GM12878 (cell line): Measurements from ENCODE around the gene RADIL. TPM values are rescaled to one million over a fixed set of nuclear protein-coding genes. Genes with fewer than 3 reads are reported as not detected.

Experiments
- ATAC-seq: fragments of 200-7000 bp; cut with Tn5 transposase; 3 replicates; pipeline ENCODE4 v1.9.1; 2020; ENCODE audit warnings: mild to moderate bottlenecking, moderate library complexity
- BruUV-seq: library from RNA; stranded (reverse); fragments of 400-500 nt; replicated peaks from 2 replicates; lab custom pipeline; 2021; lab: Mats Ljungman, UMichigan
- CTCF ChIA-PET: fragments of 300-600 bp; sonication (Branson Sonifier 250); formaldehyde crosslinking; extraction: SDS; loops from one replicate; lab custom pipeline; 2021; ENCODE audit warnings: inconsistent platforms; lab: Yijun Ruan, JAX
- POLR2A ChIA-PET: fragments of 350-600 bp; formaldehyde crosslinking; extraction: SDS; loops from one replicate; lab custom pipeline; 2021; ENCODE audit warnings: inconsistent platforms; lab: Charles Lee
- RAD21 ChIA-PET: fragments of 300-600 bp; sonication (Branson Sonifier 250); formaldehyde crosslinking; loops from one replicate; lab custom pipeline; 2023; ENCODE audit warnings: antibody characterized with exemption; ENCODE audit not compliant: unreplicated experiment; lab: Charles Lee
- SMC1A ChIA-PET: fragments of 300-600 bp; sonication (Branson Sonifier 250); formaldehyde crosslinking; loops from one replicate; lab custom pipeline; 2023; ENCODE audit not compliant: unreplicated experiment, uncharacterized antibody; lab: Charles Lee
- DNase-seq: peaks from one replicate; pipeline ENCODE4 v3.0.0-alpha.2; 2011; ENCODE audit warnings: low read depth, low spot score
- FAIRE-seq: peaks from 3 replicates; lab custom pipeline; 2011; peaks lifted over from hg19 to GRCh38; lab: Jason Lieb, UNC
- H2AFZ ChIP-seq: 2 replicates; pipeline ENCODE4 v1.6.0; 2011; ENCODE audit warnings: low read depth, low read length, control low read depth; ENCODE audit not compliant: control insufficient read depth
- H3K27ac ChIP-seq: 2 replicates; pipeline ENCODE4 v1.5.1; 2011; ENCODE audit warnings: control low read depth; ENCODE audit not compliant: control insufficient read depth, insufficient read depth
- H3K27me3 ChIP-seq, 2 experiments: replicated peaks in 1 of 2; 2 replicates each; pipeline versions ENCODE4 v1.6.0 to v1.6.1; 2011; ENCODE audit warnings: low read length in 1 of 2; ENCODE audit not compliant: control insufficient read depth in 2 of 2, insufficient read depth in 2 of 2
- H3K36me3 ChIP-seq, 2 experiments: 2 replicates each; pipeline ENCODE4 v1.5.1; 2011; ENCODE audit warnings: low read length in 1 of 2; ENCODE audit not compliant: control insufficient read depth in 2 of 2, insufficient read depth in 2 of 2
- H3K4me1 ChIP-seq: 2 replicates; pipeline ENCODE4 v1.6.1; 2011; ENCODE audit warnings: mild to moderate bottlenecking, low read length, moderate library complexity, mixed read lengths; ENCODE audit not compliant: control insufficient read depth, insufficient read depth
- H3K4me2 ChIP-seq: 2 replicates; pipeline ENCODE4 v1.6.0; 2011; ENCODE audit warnings: control low read depth; ENCODE audit not compliant: control insufficient read depth, insufficient read depth
- H3K4me3 ChIP-seq: fragments of 200-600 bp; sonication (generic); 2 replicates; pipeline ENCODE4 v1.5.1; 2016
- H3K79me2 ChIP-seq: 2 replicates; pipeline ENCODE4 v1.6.0; 2011; ENCODE audit warnings: low read length; ENCODE audit not compliant: control insufficient read depth, insufficient read depth
- H3K9ac ChIP-seq: 2 replicates; pipeline ENCODE4 v1.8.0; 2011; ENCODE audit warnings: low read length, control low read depth, mixed read lengths; ENCODE audit not compliant: control insufficient read depth, insufficient read depth
- H3K9me3 ChIP-seq: replicated peaks from 3 replicates; pipeline ENCODE4 v1.5.1; 2011; ENCODE audit warnings: mild to moderate bottlenecking, low read length; ENCODE audit not compliant: control insufficient read depth, insufficient read depth
- H4K20me1 ChIP-seq: 2 replicates; pipeline ENCODE4 v1.6.0; 2011; ENCODE audit not compliant: control insufficient read depth, insufficient read depth
- BACH1 ChIP-seq: fragments of 450-650 bp; IDR thresholded peaks from 2 replicates; pipeline ENCODE4 v1.6.1; 2017; ENCODE audit warnings: mild to moderate bottlenecking, borderline replicate concordance
- CEBPZ ChIP-seq: fragments of 150-350 bp; IDR thresholded peaks from 2 replicates; pipeline ENCODE4 v1.6.1; 2016; ENCODE audit warnings: low read depth, low read length
- ELK1 ChIP-seq: IDR thresholded peaks from 2 replicates; pipeline ENCODE4 v1.6.1; 2012; ENCODE audit warnings: low read depth, low read length, improper control_type of control experiment
- MEF2B ChIP-seq: fragments of 450-650 bp; IDR thresholded peaks from 2 replicates; pipeline ENCODE4 v1.6.1; 2018; ENCODE audit warnings: mild to moderate bottlenecking, moderate library complexity; ENCODE audit not compliant: partially characterized antibody, poor library complexity, severe bottlenecking
- MTA3 ChIP-seq: IDR thresholded peaks from 2 replicates; pipeline ENCODE4 v1.6.1; 2012; ENCODE audit warnings: low read length, inconsistent platforms, borderline replicate concordance
- MXI1 ChIP-seq: fragments of 150-350 bp; IDR thresholded peaks from 2 replicates; pipeline ENCODE4 v1.6.1; 2011; ENCODE audit warnings: low read depth, mild to moderate bottlenecking, inconsistent platforms, low read length, improper control_type of control experiment
- STAT1 ChIP-seq: fragments of 450-650 bp; conservative IDR thresholded peaks from 2 replicates; pipeline ENCODE4 v1.6.1; 2014; ENCODE audit warnings: antibody characterized with exemption, mild to moderate bottlenecking
- SUZ12 ChIP-seq: fragments of 200-600 bp; sonication (generic); IDR thresholded peaks from one replicate; pipeline ENCODE4 v1.6.1; 2018; ENCODE audit warnings: antibody characterized with exemption, mild to moderate bottlenecking; ENCODE audit not compliant: unreplicated experiment
- ZNF384 ChIP-seq: IDR thresholded peaks from 2 replicates; pipeline ENCODE4 v1.6.1; 2012; ENCODE audit warnings: low read depth, mild to moderate bottlenecking, low read length, improper control_type of control experiment, borderline replicate concordance
- ZNF592 ChIP-seq: fragments of 450-650 bp; IDR thresholded peaks from 2 replicates; pipeline ENCODE4 v1.6.1; 2017; ENCODE audit warnings: mild to moderate bottlenecking, moderate library complexity
- ZSCAN29 ChIP-seq: fragments of 450-650 bp; IDR thresholded peaks from 2 replicates; pipeline ENCODE4 v1.6.1; 2017; ENCODE audit warnings: mild to moderate bottlenecking, moderate library complexity
- WGBS: methylation state at CpG from one replicate; pipeline ENCODE4 v1.1.6; 2016; ENCODE audit warnings: low lambda C conversion rate; ENCODE audit not compliant: insufficient replicate concordance, insufficient coverage; ENCODE audit errors: missing lambda C conversion rate; 5-methylcytosine and 5-hydroxymethylcytosine counted together
- in situ Hi-C: fragments of 300-500 bp; cut with MboI; formaldehyde crosslinking; loops from 9 replicates; pipeline ENCODE4 v1.14.3; 2018; ENCODE audit warnings: mixed read lengths
- intact Hi-C: fragments of 100-400 bp; cut with micrococcal nuclease; formaldehyde crosslinking; loops from one replicate; pipeline ENCODE4 v1.14.2; 2022; ENCODE audit not compliant: unreplicated experiment
- polyA plus RNA-seq, 11 experiments: library from polyadenylated mRNA; depleted of rRNA in 4 of 11; unstranded in 6 of 11; stranded (reverse) in 5 of 11; fragments of >200 nt; fragmentation: Nextera tagmentation in 4 of 11; fragmentation: Illumina TruSeq in 1 of 11; extraction: Ambion mirVana in 4 of 11; extraction: Trizol in 1 of 11; gene quantifications; 1 replicate in 1 of 11; 2 replicates in 10 of 11; pipeline versions ENCODE4 v1.2.1 to v1.2.3, GENCODE V29; 2011 to 2016; ENCODE audit warnings: inconsistent platforms in 2 of 11, missing spikeins in 2 of 11, low read depth in 1 of 11
- total RNA-seq, 4 experiments: library from RNA; depleted of rRNA in 3 of 4; stranded (reverse); fragments of >200 nt in 3 of 4; fragmentation: Illumina TruSeq in 1 of 4; extraction: Trizol in 1 of 4; gene quantifications; 2 replicates each; pipeline versions ENCODE4 v1.2.1 to v1.2.3, GENCODE V29; 2013 to 2021
- TF ChIP-seq, protein P1 (sequence below): IDR thresholded peaks from 2 replicates; pipeline ENCODE4 v1.6.1; 2011; ENCODE audit warnings: borderline replicate concordance, low read depth, mild to moderate bottlenecking, moderate library complexity, low read length; ENCODE audit not compliant: insufficient read depth, poor library complexity, severe bottlenecking

The RADIL gene
- total and polyA plus RNA-seq, 10 of the 15 experiments (the other 5 are each of a cell fraction or from before 2014, with no cell fraction given), result 0.05 to 0.06 TPM; not detected in 8

GRCh38 chr7:4876586-4876985 is 6.9 kb downstream of the RADIL start:
- Histone ChIP-seq H3K4me2 (no peak overlapping the region), H3K9me3 (no peaks in the 10 kb centered on the region), H3K4me1 (no peaks in the 10 kb centered on the region), H3K36me3 (no peaks in the 10 kb centered on the region), H3K27ac (no peak overlapping the region), H3K4me3 (no peak overlapping the region), H3K9ac (no peak overlapping the region), H3K27me3 (no peaks in the 10 kb centered on the region; a peak in 1 of 4 replicates), H4K20me1 (no peaks in the 10 kb centered on the region), H3K79me2 (no peaks in the 10 kb centered on the region), H2AFZ (no peak overlapping the region)
- FAIRE-seq, result no peak
- WGBS, result 82% methylated on average over 12 of the region's 18 CpGs
- CTCF ChIA-PET, result no interaction called here
- intact Hi-C loops, result no loop called here
- no peak for ATAC-seq
- DNase-seq, result no peak
- in situ Hi-C loops, result no loop called here
- RAD21 ChIA-PET, result no interaction called here
- SMC1A ChIA-PET, result no interaction called here
- POLR2A ChIA-PET, result interaction anchor here (0.6 kb wide), 1 partner anchor 8 kb away, joined by 3 read pairs; no protein-coding TSS in a partner anchor
- BruUV-seq, result no TSS peak
- TF ChIP-seq CEBPZ, result no peak
- TF ChIP-seq BACH1, result no peak
- TF ChIP-seq MTA3, result no peak
- TF ChIP-seq STAT1, result no peak
- TF ChIP-seq MEF2B, result no peak
- no peak for TF ChIP-seq ZNF384
- TF ChIP-seq MXI1, result no peak
- TF ChIP-seq ELK1, result no peak
- TF ChIP-seq ZSCAN29, result no peak
- TF ChIP-seq ZNF592, result no peak
- TF ChIP-seq, protein P1, sequence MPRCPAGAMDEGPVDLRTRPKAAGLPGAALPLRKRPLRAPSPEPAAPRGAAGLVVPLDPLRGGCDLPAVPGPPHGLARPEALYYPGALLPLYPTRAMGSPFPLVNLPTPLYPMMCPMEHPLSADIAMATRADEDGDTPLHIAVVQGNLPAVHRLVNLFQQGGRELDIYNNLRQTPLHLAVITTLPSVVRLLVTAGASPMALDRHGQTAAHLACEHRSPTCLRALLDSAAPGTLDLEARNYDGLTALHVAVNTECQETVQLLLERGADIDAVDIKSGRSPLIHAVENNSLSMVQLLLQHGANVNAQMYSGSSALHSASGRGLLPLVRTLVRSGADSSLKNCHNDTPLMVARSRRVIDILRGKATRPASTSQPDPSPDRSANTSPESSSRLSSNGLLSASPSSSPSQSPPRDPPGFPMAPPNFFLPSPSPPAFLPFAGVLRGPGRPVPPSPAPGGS, result no peak
- TF ChIP-seq SUZ12, result no peak
